ENCODE results near the gene PLEKHM3.

Gene PLEKHM3

DNA sequence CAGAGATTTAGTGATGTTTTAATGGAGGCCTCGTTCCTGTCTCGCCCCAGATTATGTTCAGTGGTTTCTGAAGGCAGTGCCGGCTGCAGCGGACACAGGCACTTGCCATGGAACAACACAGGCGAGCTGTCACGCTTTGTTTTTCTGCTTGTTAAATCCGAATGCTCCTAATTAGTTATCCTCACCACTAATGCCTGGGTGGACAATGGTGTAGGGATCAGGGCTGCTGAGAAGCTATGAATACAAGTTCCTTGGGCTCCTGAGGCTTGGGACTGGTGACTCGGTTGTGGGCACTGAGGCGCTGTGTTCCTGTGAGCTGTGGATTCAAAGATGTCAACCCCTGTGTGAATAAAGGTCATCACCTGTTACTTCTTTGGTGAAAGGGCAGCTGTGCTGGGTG lies 123.5 kb downstream of the PLEKHM3 start:
- H3K27me3 ChIP-seq (ENCODE audit: insufficient read depth, poor library complexity, severe bottlenecking), result no peaks in the 10 kb centered on the region
- no peak overlapping the region for H3K4me3 ChIP-seq (replicated peaks; ENCODE audit: insufficient read depth, low read length)
- DNase-seq (ENCODE audit: low read depth in 1 of 2, low spot score in 1 of 2), result no peak
- TF ChIP-seq, protein P1, sequence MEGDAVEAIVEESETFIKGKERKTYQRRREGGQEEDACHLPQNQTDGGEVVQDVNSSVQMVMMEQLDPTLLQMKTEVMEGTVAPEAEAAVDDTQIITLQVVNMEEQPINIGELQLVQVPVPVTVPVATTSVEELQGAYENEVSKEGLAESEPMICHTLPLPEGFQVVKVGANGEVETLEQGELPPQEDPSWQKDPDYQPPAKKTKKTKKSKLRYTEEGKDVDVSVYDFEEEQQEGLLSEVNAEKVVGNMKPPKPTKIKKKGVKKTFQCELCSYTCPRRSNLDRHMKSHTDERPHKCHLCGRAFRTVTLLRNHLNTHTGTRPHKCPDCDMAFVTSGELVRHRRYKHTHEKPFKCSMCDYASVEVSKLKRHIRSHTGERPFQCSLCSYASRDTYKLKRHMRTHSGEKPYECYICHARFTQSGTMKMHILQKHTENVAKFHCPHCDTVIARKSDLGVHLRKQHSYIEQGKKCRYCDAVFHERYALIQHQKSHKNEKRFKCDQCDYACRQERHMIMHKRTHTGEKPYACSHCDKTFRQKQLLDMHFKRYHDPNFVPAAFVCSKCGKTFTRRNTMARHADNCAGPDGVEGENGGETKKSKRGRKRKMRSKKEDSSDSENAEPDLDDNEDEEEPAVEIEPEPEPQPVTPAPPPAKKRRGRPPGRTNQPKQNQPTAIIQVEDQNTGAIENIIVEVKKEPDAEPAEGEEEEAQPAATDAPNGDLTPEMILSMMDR (IDR thresholded peaks at IDR 0.05; ENCODE audit: insufficient read depth, low read length), result no peak
- TF ChIP-seq SPI1 (IDR thresholded peaks at IDR 0.05; ENCODE audit: borderline replicate concordance, low read depth), result no peak
- TF ChIP-seq GABPA (IDR thresholded peaks at IDR 0.05; ENCODE audit: low read depth), result no peak
- no peak for TF ChIP-seq POLR2AphosphoS5 (IDR thresholded peaks at IDR 0.05; ENCODE audit: low read depth)
- TF ChIP-seq, protein P2, sequence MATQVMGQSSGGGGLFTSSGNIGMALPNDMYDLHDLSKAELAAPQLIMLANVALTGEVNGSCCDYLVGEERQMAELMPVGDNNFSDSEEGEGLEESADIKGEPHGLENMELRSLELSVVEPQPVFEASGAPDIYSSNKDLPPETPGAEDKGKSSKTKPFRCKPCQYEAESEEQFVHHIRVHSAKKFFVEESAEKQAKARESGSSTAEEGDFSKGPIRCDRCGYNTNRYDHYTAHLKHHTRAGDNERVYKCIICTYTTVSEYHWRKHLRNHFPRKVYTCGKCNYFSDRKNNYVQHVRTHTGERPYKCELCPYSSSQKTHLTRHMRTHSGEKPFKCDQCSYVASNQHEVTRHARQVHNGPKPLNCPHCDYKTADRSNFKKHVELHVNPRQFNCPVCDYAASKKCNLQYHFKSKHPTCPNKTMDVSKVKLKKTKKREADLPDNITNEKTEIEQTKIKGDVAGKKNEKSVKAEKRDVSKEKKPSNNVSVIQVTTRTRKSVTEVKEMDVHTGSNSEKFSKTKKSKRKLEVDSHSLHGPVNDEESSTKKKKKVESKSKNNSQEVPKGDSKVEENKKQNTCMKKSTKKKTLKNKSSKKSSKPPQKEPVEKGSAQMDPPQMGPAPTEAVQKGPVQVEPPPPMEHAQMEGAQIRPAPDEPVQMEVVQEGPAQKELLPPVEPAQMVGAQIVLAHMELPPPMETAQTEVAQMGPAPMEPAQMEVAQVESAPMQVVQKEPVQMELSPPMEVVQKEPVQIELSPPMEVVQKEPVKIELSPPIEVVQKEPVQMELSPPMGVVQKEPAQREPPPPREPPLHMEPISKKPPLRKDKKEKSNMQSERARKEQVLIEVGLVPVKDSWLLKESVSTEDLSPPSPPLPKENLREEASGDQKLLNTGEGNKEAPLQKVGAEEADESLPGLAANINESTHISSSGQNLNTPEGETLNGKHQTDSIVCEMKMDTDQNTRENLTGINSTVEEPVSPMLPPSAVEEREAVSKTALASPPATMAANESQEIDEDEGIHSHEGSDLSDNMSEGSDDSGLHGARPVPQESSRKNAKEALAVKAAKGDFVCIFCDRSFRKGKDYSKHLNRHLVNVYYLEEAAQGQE (IDR thresholded peaks at IDR 0.05; ENCODE audit: insufficient replicate concordance, low read depth), result no peak
- no peak overlapping the region for H3K27ac ChIP-seq (replicated peaks)

DNA sequence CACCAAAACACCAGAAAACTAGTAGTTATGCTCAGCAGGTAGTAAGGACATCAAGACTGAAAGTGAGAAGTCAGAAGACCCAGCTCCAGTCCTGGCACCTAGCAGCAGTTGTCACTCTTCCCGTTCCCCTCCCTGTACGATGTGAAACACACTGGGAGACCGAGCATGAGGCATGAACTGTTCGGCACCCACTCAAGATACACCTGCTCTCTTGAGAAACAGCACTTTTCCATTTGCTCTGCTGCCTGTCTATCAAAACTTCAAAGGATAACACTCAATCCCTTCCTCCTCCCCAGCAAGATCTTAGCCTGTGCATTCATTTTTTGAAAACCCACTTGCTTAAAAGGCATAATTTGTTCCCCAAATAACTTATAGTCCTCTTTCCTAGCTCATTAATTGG lies 123.9 kb downstream of the PLEKHM3 start:
- Histone ChIP-seq H3K27ac (replicated peaks) (no peak overlapping the region), H3K27me3 (ENCODE audit: insufficient read depth, poor library complexity, severe bottlenecking) (no peaks in the 10 kb centered on the region), H3K4me3 (replicated peaks; ENCODE audit: insufficient read depth, low read length) (no peak overlapping the region)
- DNase-seq (ENCODE audit: low read depth in 1 of 2, low spot score in 1 of 2), result no peak
- TF ChIP-seq POLR2AphosphoS5 (IDR thresholded peaks at IDR 0.05; ENCODE audit: low read depth) (no peak), SPI1 (IDR thresholded peaks at IDR 0.05; ENCODE audit: borderline replicate concordance, low read depth) (no peak), GABPA (IDR thresholded peaks at IDR 0.05; ENCODE audit: low read depth) (no peak)
- TF ChIP-seq, protein P1 (IDR thresholded peaks at IDR 0.05; ENCODE audit: insufficient read depth, low read length), result no peak
- TF ChIP-seq, protein P2 (IDR thresholded peaks at IDR 0.05; ENCODE audit: insufficient replicate concordance, low read depth), result no peak

DNA sequence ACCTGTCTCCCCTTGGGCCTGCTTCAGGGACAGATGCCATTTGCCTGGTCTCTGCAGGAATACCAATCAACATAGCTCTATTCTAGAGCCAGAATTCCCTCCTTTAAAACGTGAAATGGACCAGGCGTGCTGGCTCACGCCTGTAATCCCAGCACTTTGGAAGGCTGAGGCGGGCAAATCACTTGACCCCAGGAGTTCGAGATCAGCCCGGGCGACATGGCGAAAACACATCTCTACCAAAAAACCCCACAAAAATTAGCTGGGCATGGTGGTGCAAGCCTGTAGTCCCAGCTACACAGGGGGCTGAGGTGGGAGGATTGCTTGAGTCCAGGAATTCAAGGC lies 127.0 kb downstream of the PLEKHM3 start:
- no peak overlapping the region for H3K27ac ChIP-seq (replicated peaks)
- no peak for TF ChIP-seq POLR2AphosphoS5 (IDR thresholded peaks at IDR 0.05; ENCODE audit: low read depth)
- TF ChIP-seq SPI1 (IDR thresholded peaks at IDR 0.05; ENCODE audit: borderline replicate concordance, low read depth), result no peak
- no peak for TF ChIP-seq GABPA (IDR thresholded peaks at IDR 0.05; ENCODE audit: low read depth)
- H3K27me3 ChIP-seq (ENCODE audit: insufficient read depth, poor library complexity, severe bottlenecking), result no peaks in the 10 kb centered on the region
- no peak for DNase-seq (ENCODE audit: low read depth in 1 of 2, low spot score in 1 of 2)
- H3K4me3 ChIP-seq (replicated peaks; ENCODE audit: insufficient read depth, low read length), result no peak overlapping the region

DNA sequence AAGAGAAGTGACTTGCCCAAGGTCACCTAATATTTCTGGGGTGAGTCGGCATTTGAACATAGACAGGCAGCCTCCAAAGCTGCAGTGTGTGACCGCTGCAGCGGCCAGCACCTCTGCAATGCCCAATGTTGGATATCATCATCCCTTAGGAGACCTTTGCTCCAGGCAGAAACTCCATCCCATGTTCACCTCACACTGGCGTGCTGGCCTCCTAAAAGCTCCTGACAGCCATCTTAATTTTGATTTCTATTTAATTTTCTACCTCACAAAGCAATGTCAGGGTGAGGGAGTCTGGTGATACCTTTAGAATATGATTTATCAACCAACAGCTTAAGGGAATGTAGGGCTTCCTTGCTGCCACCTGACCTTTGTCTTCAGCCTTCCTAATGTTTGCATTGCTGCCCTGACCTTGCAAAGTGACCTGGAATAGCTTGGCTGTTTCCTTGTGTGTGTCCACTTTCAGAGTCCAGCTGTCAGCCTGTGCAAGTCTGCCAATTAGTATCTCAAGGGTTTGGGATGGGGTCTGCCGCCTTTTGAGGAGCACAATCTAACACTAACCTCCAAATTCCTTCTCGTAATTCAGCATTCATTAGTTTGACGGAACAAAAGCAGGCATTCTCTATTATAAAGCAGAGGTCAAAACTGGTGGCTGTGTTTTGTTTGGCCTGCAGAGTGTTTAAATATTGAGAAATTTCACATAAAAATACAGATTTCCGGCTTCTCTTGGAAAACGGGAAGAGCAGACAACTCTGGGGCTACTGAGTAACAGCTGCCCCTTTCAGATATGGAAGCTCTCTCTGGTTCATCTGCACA lies 127.6 kb downstream of the PLEKHM3 start:
- no peak overlapping the region for H3K27ac ChIP-seq (replicated peaks)
- H3K4me3 ChIP-seq (replicated peaks; ENCODE audit: insufficient read depth, low read length), result no peak overlapping the region
- DNase-seq (ENCODE audit: low read depth in 1 of 2, low spot score in 1 of 2), result no peak
- TF ChIP-seq GABPA (IDR thresholded peaks at IDR 0.05; ENCODE audit: low read depth) (no peak), SPI1 (IDR thresholded peaks at IDR 0.05; ENCODE audit: borderline replicate concordance, low read depth) (no peak), POLR2AphosphoS5 (IDR thresholded peaks at IDR 0.05; ENCODE audit: low read depth) (no peak)
- TF ChIP-seq, protein P2 (IDR thresholded peaks at IDR 0.05; ENCODE audit: insufficient replicate concordance, low read depth), result no peak
- TF ChIP-seq, protein P1 (IDR thresholded peaks at IDR 0.05; ENCODE audit: insufficient read depth, low read length), result no peak
- no peaks in the 10 kb centered on the region for H3K27me3 ChIP-seq (ENCODE audit: insufficient read depth, poor library complexity, severe bottlenecking)
